Pons (tissue), 1 donor: ENCODE results near the gene SMAD7.

ENCODE experiments used
- DNase-seq: peaks from one replicate; pipeline ENCODE4 v3.0.0-alpha.2; 2016; ENCODE audit warnings: low spot score

The SMAD7 gene

GRCh38 chr18:48986851-48987761 is 36.3 kb upstream of the SMAD7 start:
- no peak for DNase-seq

DNA sequence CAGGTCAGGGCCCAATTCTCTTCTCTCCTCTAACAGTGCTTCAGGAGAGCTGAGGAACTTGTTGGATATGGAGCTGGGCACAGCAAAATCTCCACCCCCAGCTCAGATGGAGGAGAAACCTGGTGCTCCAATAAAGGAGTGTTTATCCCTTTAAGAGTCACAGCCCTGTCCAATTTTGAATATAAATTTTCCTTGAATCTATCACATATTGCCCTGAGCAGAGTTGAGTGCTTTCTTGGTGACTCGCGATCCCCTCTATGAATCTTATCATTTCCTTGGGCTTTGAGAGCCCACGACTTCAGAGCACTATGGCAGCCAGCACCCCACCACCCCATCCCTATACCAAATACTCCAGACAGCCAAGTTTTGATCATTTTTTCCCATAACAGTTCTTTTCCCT is 34.4 kb upstream of the SMAD7 start:
- DNase-seq, result no peak

DNA sequence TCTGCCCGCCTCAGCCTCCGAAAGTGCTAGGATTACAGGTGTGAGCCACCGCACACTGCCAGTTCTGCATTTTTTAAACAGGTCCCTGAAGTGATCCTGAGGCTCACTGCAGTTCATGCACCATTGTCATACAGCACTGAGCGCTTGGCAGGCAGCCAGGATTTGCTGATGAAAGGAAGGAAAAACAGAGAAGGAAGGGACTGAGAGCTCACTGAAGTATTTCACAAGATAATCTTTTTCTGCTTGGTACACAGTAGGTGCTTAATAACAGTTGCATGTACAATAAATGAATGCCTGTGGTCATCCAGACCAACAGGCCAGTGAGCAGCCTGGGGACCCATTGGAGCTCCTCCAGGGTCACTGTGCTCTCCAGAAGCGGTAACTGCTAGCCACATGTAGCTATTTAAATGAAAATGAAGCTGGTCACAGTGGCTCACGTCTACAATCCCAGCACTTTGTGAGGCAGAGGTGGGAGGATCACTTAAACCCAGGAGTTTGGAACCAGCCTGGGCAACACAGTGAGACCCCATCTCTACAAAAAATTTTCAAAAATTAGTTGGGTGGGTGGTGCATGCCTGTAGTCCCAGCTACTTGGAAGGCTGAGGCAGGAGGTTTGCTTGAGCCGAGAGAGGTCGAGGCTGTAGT is 33.1 kb upstream of the SMAD7 start:
- no peak for DNase-seq

DNA sequence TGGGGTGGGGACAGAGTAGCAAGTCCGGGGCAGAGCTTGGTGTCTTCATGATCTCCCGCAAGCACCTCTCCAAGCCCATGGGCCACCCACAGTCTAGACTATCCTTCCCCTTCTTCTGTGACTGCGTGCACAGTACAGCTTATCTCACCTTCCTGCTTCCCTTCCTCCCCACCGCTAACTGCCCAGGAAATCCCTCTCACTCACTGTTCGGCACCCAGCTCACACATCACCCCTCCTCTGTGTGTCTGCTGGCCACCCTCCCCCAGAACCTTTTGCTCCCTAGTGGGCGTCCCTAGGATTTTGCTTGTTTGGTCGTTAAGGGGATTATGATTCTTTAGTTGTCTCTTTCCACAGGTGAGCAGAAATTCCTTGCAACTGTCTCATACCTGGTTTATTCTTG is 31.5 kb upstream of the SMAD7 start:
- DNase-seq, result no peak

DNA sequence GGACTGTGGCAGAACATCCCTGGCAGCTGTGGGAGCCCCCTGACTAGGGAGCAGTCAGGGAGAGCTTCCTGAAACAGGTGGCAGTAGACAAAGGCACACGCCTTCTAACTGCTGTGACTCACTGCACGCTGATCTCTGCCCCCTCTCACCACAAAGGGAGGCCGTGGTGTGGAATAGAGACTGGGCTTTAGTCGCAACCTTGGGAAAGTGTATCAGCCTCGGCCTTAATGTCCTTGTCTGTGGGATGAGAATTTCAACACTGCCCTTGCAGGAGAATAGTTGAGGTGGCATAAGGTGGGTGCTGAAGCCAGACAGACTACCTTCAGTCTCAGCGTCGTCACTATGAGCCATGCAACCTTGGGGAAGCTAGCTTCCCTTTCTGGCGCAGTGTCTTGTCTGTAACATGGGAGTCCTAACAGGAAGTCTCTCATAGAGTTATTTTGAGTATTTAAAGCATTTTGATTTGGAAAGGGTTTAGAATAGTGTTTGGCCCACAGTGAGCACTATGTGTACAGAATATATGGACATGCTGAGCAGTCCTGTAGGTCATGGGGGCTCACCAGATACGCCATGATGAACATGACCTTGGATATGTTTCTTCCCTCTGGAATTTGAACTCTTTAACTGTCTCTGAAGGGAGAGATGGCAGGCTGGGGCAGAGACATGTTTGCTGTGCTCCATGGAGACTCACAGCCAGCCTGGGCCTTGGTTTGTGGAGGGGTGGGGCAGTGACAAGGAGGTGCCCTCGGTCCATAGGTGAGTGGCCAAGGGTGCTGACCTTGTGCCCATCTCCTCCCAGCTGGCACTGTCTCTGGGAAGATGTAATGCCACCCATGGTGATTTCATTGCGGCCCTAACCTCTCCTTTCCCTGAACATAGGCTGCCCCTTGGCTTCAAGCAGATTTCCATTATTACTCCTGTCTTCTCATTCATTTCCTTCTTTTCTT is 29.5 kb upstream of the SMAD7 start:
- DNase-seq, result no peak

GRCh38 chr18:48977914-48978313 is 27.1 kb upstream of the SMAD7 start:
- DNase-seq, result no peak

DNA sequence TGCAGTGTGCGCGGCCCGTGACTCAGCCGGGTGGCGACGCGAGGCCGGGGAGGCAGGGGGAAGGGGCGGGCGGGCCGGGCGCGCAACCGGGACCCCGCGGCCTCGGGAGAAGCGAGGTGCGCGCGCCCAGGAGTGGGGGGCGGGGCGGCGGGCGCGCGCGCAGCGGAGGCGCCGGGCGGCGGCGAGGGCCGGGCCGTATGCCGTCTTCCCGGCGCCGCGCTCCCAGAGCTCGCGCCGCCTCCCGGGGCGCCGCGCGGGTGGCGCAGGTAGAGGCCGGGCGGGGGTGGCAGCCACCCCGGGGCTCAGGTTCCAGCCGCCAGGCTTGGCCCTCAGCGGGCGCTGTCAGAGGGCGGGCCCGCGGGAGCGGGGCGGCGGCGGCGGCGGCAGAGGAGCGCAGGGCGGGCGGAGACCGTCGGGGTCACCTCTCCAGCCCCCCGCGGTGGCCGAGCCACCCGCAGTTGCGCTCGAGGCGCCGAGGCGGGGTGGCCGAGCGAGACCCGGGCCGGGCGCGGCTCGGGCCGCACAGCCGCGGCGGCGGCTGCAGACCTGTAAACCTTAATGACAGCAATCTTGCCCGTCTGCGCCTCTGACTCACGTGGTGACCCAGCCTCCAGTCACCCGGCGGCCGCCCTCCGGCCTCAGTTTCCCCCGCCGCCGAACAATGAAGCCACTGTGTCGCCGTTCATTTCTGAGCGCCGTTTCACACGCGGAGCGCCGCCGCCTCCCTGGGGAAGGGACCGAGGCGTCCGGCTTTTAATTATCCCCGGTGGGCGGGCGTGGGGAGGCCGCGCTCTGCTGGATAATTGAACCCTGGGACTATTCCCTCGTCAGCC is 25.3 kb upstream of the SMAD7 start:
- DNase-seq, result no peak

DNA sequence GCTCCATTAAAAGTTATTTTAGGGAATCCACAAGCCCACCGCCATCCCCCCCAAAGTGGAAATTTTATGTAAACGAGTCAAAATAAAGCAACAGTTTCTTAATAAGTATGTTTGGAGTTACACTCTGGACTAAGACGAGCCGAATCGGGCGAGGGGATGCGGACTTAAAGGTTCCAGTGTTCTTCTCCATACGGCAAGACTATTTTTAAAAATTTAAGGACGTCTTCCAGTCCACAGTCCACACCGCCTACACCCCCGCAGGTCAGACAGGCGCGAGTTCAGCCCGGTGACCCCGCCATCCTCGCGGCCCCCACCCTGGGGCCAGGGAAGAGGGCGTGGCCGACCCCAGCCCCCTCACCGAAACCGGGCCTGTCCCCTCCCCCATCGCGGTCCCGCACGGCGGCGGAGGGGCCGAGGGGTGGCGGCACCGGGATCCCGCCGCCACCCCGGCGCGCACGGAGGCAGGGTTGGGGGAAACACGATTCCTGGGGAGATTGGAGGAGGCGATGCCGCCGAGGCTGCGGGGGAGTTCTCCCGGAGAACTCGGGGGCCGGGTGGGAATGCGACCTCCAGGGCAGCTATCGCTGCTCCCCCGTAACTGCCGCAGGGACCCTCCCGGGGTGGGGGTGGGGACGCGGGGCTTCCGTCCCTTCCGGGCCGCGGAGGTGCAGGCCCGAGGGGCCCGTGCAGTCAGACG is 24.5 kb upstream of the SMAD7 start:
- DNase-seq, result no peak

DNA sequence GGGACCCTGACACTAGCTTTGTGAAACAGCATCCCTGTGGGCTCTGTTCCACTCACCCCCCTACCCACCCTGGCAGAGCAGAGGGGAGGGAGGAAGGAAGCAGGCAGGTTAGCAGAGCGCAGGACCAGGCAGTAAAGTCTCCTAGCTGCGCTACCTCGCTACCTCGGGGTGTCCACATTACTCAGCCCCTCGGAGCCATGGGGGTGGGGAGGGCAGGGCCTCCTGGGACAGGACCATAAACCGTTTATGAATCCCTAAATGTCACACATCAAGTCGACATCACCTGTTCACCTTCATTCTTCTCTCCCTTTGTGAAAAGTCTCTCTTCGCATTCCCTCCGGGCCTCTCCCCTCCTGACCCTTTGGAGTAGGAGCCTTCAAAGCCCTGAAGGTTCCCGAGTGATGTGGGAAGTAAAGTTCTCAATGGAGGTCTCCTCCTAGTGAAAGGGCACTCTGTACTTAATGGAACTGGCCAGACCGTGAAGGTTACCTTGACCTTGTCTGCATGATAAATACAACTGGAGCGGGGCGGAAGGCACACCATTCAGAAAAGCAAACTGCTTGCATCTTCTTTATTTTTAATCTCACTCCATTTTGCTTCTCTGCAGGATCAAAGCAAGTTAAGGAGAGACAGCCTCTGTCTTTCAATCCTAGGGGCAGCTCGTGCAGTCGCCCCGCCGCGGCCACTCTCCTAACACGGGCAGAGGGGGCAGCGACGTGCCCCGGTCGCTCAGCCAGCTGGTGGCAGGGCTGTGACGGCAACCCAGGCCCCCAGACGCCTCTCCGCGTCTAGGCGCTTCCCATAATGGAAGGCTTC is 23.7 kb upstream of the SMAD7 start:
- no peak for DNase-seq

DNA sequence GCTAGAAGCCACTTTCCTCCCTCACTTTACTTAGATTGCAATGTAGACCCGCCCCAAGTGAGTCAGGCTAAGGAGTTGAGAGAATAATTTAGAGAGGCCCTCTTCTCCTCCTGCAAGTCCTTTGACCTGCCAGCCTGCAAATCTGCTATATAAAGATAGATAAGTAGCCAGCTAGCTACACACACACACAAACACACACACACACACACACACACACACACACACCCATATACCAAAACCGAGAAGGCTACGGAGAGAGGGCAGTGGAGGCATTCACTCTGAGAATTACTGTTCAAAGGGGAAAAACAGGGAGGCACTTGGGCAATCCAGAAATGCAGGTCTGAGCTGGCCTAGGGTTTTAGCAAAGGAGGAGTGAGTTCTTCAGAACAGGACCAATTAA is 23.0 kb upstream of the SMAD7 start:
- no peak for DNase-seq

DNA sequence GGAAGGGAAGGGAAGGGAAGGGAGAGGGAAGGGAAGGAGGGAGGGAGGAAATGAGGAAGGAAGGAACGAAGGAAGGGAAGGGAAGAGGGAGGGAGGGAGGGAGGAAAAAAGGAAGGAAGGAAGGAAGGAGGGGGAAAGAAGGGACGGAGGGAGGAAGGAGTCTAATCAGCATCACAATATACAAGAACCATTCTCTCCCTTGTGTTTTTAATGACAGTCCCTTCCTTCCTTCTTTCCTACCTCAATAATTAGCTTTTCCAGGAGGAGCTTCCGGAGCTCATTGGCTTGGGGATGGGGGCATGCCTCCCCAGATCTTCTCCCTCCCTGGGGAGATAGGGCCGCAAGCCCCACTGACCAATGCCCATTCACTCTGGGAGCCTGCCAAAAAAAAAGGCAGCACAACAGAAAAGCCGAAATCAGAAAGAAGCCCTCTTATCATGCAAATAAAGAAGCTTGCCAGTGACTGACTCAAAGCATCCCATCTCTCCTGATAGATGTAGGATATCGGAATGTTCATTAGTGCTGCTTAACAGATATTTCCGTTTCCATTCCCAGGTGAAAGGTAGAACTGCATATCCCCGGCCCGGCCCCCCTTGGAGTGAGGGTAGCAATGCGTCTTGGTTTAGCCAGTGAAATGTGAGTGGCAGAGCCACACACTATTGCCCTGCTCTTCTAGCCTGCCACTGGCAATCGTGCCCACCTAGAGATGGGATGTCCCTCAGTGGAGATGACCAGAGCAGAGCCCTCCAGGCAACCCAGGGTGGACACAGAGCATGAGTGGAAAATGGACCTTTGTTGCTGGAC is 17.8 kb upstream of the SMAD7 start:
- DNase-seq, result no peak

DNA sequence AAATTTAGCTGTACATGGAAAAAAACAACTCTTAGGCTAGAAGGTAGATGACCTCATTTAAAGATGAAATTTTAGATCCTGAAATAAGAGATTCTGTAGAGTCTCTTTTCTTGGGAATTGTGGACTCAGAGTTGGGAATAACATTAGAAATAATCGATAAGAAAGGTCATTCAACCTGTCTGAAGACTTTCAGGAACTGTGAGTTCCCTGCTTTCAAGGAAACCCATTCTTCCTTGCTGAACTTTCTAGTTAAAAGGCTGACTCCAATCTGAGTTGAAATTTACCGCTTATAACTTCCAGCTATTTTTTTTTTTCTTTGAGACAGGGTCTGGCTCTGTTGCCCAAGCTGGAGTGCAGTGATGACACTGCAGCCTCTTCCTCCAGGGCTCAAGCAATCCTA is 16.8 kb upstream of the SMAD7 start:
- DNase-seq, result no peak

GRCh38 chr18:48966523-48966922 is 15.8 kb upstream of the SMAD7 start:
- no peak for DNase-seq

DNA sequence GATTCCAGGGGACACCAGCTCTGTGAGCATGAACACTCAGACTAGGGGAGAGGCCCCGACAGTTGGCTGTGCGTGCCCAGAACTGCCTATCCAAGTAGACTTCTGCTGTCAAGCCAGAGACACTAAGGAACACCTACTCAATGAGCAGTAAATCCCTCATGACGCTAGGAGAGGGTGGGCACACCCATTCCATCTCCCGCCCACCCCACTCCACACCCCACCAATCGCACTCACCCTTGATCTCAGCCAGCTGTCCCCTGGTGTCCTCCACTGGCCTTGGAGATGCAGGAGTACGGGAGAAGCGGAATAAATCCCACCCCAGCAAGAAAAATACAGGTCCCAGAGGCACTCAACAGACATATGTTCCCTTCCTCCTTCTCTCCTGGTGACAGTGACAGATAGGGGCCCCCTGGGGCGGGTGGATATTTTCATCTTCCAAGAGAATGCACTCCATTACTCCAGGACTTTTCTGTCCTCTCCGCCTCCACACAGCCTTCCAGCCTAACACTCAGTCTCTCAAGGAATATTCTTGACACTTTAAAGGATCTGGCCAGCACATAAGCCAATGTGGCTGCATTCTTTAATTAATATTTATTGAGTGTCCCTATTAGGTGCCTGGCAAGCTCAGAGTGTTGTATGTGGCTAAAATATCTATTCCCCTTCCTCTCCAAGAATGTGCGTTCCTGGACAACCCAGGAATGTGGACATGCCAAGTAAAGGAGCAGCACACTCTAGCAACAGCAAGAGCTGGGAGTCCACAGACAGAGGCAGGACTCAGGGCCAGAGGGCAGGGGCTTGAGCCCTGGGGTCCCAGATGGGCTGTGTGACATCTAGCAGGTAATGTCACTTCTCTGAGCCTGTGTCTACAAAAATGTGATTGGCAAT is 13.1 kb upstream of the SMAD7 start:
- no peak for DNase-seq

DNA sequence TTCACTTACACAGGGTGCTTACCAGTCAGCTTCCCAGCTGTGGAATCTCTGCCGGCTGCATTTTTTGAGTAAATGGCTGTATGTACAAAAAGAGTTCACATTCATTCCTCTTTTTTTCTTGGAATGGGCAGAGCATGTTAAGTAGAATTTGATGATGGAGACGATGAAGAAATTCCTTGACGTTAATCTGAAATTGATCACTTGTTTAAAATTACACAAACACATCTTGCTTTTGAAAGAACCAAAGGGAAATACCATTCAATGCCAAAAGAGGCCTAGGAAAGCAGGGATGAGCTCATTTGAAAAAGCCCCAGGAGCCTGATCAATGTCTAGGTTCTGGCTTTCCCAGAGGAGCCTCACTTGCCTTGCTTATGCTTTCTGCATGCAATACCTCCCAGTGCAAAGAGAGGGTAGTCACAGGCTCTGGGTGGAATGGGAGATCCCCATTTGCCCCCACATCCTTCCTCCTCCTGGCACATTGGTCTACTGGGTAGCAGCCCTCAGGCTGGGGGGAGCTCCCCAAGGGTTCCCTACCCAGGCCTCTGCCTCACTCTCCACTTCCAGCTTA is 12.3 kb upstream of the SMAD7 start:
- DNase-seq, result no peak

DNA sequence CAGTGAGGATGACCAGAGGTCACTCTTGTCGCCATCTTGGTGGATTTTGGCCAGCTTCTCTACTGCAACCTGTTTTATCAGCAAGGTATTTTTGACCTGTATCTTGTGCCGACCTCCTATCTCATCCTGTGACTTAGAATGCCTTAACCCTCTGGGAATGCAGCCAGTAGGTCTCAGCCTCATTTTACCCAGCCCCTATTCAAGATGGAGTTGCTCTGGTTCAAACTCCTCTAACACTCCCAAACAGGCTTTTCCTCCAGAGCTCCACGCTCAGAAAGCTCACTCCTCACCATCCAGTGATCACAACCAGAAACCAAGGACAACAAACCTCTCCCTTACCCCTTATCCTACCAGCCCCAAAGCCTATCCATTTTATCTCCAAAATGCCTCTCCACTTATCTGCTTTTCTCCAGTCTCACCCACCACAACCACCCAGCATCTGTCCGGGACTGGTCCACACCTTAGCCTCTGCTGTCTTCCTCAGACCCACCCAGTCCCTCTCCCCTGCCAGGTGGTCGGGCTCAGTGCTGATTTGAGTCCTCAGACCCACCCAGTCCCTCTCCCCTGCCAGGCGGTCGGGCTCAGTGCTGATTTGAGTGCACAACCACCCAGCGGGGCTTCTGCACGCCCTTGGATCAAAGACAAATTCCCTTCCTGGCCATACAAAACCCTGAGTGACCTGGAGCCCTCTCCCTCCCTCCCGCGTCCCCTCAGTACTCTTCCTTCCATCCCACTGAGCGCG is 11.7 kb upstream of the SMAD7 start:
- DNase-seq, result no peak

DNA sequence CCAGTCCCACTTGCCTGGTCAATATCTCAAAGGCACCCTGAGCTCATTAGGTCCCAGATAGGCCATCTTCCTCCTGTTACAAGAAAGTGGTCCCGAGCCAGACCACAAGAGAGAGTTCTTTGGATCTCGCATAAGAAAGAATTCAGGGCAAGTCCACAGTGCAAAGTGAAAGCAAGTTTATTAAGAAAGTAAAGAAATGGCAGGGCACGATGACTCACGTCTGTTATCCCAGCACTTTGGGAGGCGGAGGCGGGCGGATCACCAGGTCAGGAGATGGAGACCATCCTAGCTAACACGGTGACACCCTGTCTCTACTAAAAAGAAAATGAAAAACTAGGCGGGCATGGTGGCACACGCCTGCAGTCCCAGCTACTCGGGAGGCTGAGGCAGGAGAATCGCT is 10.8 kb upstream of the SMAD7 start:
- no peak for DNase-seq
